GM23248 (cell line): ENCODE results near the gene GALNT18.

Experiments
- EZH2 ChIP-seq: fragments of 200-600 bp; sonication (generic); IDR thresholded peaks from 2 replicates; pipeline ENCODE4 v1.6.1; 2018; ENCODE audit warnings: antibody characterized with exemption, mild to moderate bottlenecking; ENCODE audit not compliant: insufficient read depth, poor library complexity, severe bottlenecking
- EZH2phosphoT487 ChIP-seq: fragments of 200-600 bp; sonication (generic); IDR thresholded peaks from 2 replicates; pipeline ENCODE4 v1.6.1; 2018; ENCODE audit warnings: antibody characterized with exemption, moderate library complexity, mild to moderate bottlenecking, low read depth; ENCODE audit not compliant: insufficient read depth

DNA sequence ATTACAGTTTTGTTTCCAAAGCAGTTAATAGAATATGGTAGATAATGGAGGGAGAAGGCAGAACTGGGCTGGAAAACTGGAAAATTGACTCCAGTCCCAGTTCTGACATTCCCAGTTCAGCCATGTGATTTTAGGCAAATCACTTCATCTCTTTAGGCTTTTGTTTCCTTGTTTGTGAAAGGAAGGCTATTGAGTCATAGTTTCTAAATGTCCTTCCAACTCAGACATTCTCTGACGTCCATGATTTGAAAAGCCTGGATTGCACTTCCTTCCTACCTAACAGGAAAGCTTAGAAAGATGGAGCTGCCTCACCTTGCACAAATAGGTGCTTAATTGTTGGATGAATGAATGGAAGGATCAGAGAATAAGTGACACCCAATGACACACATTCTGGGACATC lies 19.8 kb upstream of the GALNT18 start:
- no peak for TF ChIP-seq EZH2
- TF ChIP-seq EZH2phosphoT487, result no peak
